PC-3 (cell line): Measurements from ENCODE around the gene TWNK.

Experiments
- CTCF ChIP-seq: fragments of 300-600 bp; sonication (generic); conservative IDR thresholded peaks from 2 replicates; pipeline ENCODE4 v1.5.1; 2017; ENCODE audit warnings: antibody characterized with exemption, low read depth, mild to moderate bottlenecking, low read length
- EZH2phosphoT487 ChIP-seq: fragments of 300-600 bp; sonication (generic); IDR thresholded peaks from 2 replicates; pipeline ENCODE4 v1.6.1; 2018; ENCODE audit warnings: mild to moderate bottlenecking, antibody characterized with exemption, low read length, borderline replicate concordance

DNA sequence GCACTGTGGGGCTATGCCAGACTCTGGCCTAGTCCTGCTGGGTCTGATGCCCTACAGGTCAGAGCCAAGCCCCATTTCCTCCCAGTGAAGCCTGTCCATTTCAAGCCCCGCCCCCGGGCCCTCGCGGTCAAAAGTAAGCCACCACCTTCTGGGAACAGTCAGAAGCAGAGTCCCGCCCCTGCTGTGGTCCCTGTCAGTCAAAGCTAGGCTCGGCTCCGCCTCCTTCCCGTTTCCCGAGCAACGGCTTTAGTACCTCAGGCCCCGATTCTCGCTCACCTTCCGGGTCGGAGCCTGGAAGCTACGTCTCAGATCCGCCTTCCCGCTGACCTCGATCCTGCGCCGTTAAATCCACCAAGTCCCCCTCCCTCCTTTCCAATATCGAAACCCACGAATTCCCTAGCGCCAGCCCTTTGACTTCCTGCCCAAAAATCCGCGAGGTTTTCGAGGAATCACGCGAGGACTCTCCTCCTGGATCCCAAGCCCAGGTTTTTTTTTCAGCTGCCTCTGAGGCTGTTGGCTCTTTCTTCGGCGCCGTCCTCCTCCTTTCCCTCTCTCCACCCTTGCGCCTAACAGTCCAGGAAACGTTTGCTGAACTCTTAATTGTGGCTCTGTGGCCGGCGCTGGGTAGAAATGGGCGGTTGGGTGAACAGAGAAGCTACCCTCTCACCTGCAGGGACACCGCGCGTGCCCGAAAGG, 55.5 kb downstream of the TWNK start:
- TF ChIP-seq CTCF (no peak), EZH2phosphoT487 (no peak)
